ENCODE results near the gene ELFN1.
"Not testable (repeated sequence)": the region's sequence is repeated elsewhere in the genome, so short reads cannot be mapped to it uniquely, and the experiment has no call there.

ELFN1 gene

GRCh38 chr7:1709900-1710299, 39.8 kb downstream of the ELFN1 start:
- Mint-ChIP-seq H3K27ac (no peak overlapping the region), H3K4me3 (no peak overlapping the region), H3K27me3 (no peaks in the 10 kb centered on the region), H3K36me3 (ENCODE audit: low read depth) (no peaks in the 10 kb centered on the region), H3K4me1 (no peaks in the 10 kb centered on the region), H3K9me3 (peaks cover 5% of the 10 kb centered on the region)
- no peak for DNase-seq
- no peak for ATAC-seq

DNA sequence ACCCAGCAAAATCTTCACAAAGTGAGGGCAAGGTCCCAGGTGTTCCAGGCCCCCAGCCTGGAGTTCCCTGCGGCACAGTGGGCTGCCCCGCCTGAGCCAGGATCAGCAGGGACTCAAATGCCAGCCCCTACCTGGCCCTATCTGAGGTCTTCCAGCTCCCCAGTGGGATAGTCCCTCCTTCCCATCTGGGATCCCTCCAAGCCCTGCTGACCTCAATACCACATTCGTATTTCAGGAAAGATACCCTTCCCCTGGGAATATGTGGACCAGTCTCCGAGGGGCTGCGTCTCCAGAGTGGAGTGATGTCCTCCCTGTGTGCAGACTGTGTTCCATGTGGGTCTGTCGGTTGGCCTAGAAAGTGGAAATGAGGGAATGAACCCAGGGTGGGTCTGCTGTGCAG, 40.9 kb downstream of the ELFN1 start:
- DNase-seq = no peak
- H3K9me3 Mint-ChIP-seq = peaks cover 5% of the 10 kb centered on the region
- H3K36me3 Mint-ChIP-seq (ENCODE audit: low read depth) = no peaks in the 10 kb centered on the region
- no peaks in the 10 kb centered on the region for H3K4me1 Mint-ChIP-seq
- ATAC-seq = no peak
- no peaks in the 10 kb centered on the region for H3K27me3 Mint-ChIP-seq
- H3K27ac Mint-ChIP-seq = no peak overlapping the region
- H3K4me3 Mint-ChIP-seq = no peak overlapping the region

DNA sequence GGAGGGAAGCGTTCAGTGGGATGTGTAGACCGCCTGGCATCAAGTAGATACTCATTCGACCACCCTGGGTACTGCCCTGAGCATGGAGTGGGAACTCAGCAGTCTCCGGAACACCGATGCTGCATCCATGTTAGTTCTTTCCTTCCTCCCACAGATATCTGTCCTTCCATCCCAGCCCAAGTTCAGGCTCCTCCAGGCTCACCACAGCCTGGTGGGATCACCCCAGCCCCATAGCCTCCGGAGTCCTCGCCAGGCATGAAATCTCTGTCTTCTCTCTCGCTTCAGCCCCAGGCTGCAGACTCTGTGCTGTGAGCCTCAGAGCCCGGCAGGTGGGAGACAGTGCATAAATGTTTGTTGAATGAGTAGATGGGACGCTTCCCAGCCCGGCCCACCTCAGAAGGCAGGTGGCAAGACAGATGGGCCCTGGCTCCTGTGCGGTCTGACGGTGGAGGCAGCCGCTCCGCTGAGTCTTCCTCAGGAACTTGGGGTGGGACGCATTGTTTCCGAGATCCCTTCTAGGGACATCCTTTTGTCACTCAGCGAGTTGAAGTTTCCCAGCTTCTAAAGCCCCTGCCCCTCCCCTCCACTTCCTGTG, 42.9 kb downstream of the ELFN1 start:
- H3K36me3 Mint-ChIP-seq (ENCODE audit: low read depth) = no peaks in the 10 kb centered on the region
- ATAC-seq = no peak
- H3K4me3 Mint-ChIP-seq = no peak overlapping the region
- H3K4me1 Mint-ChIP-seq = no peaks in the 10 kb centered on the region
- no peak for DNase-seq
- H3K27ac Mint-ChIP-seq = no peak overlapping the region
- H3K27me3 Mint-ChIP-seq = peaks cover 4% of the 10 kb centered on the region
- peaks cover 5% of the 10 kb centered on the region for H3K9me3 Mint-ChIP-seq

- ATAC-seq (no peak), DNase-seq (no peak)
- H3K27ac Mint-ChIP-seq = no peak overlapping the region
- H3K4me3 Mint-ChIP-seq = no peak overlapping the region
- no peaks in the 10 kb centered on the region for H3K4me1 Mint-ChIP-seq
- no peaks in the 10 kb centered on the region for H3K36me3 Mint-ChIP-seq (ENCODE audit: low read depth)
- H3K9me3 Mint-ChIP-seq = peaks cover 5% of the 10 kb centered on the region
- H3K27me3 Mint-ChIP-seq = peaks cover 4% of the 10 kb centered on the region
Measured at GRCh38 chr7:1713502-1714484, 43.7 kb downstream of the ELFN1 start.

DNA sequence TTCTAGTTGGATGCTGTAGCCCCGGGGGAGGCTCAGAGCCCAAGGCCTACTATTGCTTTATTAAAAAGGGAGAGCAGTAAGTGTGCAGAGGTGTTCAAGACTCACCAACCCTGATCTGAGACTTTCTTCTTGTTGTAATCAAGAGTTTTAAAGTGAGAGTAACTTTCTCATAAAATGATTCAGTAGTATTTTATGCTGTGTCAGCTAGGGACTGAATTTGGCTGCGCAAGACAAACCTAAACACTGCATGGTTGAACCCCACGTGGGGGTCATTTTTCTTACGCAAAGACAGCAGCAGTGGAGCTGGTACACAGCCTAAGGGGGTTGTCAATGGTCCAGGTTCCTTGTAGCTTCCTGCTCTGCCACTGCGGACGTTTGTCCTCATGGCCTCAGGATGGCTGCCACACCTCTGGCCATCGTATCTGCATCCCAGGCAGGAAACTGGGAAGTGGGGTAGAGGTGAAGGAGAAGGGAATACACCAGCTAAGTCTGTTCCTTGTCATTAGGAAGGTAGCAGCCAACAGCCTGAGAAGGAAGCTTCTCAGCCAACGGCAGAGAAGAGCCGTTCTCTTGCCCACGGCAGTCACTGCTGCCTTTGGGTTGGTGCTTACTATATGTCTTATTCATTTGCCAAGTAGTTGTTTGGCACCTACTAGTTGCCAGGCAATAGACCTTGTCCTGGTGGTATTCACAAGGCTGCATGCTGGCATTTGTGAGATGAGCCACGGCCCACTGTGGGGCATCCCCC, 44.7 kb downstream of the ELFN1 start:
- Mint-ChIP-seq H3K36me3 (ENCODE audit: low read depth) (no peaks in the 10 kb centered on the region), H3K4me3 (no peak overlapping the region), H3K9me3 (peaks cover 1% of the 10 kb centered on the region), H3K4me1 (no peaks in the 10 kb centered on the region), H3K27me3 (peaks cover 4% of the 10 kb centered on the region), H3K27ac (no peak overlapping the region)
- ATAC-seq (no peak), DNase-seq (no peak)

- Mint-ChIP-seq H3K4me3 (no peak overlapping the region), H3K27ac (no peak overlapping the region), H3K36me3 (ENCODE audit: low read depth) (no peaks in the 10 kb centered on the region), H3K27me3 (peaks cover 4% of the 10 kb centered on the region), H3K4me1 (no peaks in the 10 kb centered on the region), H3K9me3 (no peaks in the 10 kb centered on the region)
- no peak for DNase-seq
- no peak for ATAC-seq
Measured at GRCh38 chr7:1715331-1715625, 45.2 kb downstream of the ELFN1 start.

DNA sequence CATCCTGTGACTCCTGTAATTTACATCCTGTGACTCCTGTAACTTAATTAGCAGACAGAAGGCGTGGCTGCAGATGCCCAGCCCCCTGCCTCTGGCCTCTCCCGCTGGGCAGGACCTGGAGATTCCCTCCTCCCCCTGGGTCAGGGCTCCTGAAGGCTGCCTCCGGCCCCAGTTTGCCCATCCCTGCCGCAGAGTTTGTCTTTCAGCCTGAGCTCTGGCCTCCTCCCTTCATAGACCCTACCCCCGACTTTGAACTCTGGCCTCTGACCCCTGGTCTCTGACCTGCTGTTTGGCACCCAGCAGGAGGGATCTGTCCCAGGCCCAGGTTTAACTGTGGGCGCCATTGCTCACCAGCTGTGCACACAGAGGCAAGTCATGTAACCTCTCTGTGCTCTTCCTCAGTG, 45.6 kb downstream of the ELFN1 start:
- no peak for DNase-seq
- H3K4me1 Mint-ChIP-seq = no peaks in the 10 kb centered on the region
- H3K4me3 Mint-ChIP-seq = no peak overlapping the region
- no peaks in the 10 kb centered on the region for H3K36me3 Mint-ChIP-seq (ENCODE audit: low read depth)
- no peak overlapping the region for H3K27ac Mint-ChIP-seq
- no peak for ATAC-seq
- H3K9me3 Mint-ChIP-seq = no peaks in the 10 kb centered on the region
- peaks cover 4% of the 10 kb centered on the region for H3K27me3 Mint-ChIP-seq

DNA sequence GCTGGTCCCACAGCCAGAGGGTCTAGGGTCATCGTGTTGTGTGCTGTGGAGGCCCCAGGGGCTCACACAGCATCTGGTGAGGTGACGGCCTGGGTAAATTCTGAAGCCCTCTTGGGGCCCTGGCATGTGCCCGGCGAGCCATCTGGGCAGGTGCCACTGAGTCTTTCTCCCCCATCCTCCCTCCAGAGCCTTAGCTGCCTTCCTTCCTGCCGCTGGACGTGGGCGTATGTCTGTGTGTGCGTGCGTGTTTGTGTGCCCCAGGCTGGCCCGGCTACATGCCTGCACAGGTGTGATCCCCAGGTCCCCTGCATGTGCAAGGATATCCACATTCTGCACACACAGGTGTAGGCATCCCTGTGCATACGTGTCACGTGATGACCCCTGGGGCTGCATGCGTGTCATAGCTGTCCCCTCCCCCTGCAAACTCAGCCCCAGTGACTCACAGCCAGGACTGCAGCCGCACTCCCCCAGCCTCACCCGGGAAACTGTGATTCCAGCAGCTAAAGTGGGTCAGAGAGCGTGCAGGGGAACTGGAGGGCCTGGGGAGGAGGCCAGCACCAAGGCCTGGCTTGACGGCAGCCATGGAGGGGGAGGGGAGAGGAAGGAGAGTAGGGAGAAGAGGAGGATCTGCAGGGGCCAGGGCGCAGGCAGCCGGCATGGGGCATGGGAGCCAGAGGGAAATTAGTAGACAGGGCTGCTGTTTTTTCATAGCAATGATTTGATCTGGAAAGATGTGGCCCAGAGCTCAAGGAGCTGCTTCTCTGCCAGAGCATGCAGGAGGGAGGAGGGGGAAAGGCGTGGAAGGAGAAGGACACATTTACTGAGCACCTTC, 46.4 kb downstream of the ELFN1 start:
- Mint-ChIP-seq H3K27ac (no peak overlapping the region), H3K4me3 (no peak overlapping the region), H3K27me3 (peaks cover 4% of the 10 kb centered on the region), H3K9me3 (no peaks in the 10 kb centered on the region), H3K4me1 (no peaks in the 10 kb centered on the region), H3K36me3 (ENCODE audit: low read depth) (no peaks in the 10 kb centered on the region)
- ATAC-seq = no peak
- DNase-seq = no peak

DNA sequence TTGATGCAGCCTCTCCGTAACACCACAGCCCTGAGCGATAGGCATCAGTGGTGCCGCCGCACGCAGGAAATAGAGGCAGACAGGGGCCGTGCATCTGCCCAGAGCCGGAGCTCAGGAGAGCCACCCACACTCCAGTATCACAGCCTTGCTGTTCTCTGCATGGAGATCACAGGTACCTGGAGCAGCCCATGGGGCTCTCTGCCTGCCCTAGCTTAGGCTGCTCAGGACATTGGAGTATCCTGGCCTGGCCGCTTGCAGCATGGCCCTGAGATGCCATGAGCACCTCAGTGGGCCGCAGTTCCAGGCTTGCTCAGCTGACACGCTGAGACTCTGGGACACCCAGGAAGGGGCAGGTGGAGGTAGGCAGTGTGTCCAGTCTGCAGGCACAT, 47.0 kb downstream of the ELFN1 start:
- no peak overlapping the region for H3K4me3 Mint-ChIP-seq
- H3K27ac Mint-ChIP-seq = no peak overlapping the region
- no peaks in the 10 kb centered on the region for H3K36me3 Mint-ChIP-seq (ENCODE audit: low read depth)
- H3K4me1 Mint-ChIP-seq = no peaks in the 10 kb centered on the region
- ATAC-seq (no peak), DNase-seq (no peak)
- H3K9me3 Mint-ChIP-seq = no peaks in the 10 kb centered on the region
- peaks cover 4% of the 10 kb centered on the region for H3K27me3 Mint-ChIP-seq

GRCh38 chr7:1717903-1718676, 48.0 kb downstream of the ELFN1 start:
- Mint-ChIP-seq H3K36me3 (ENCODE audit: low read depth) (no peaks in the 10 kb centered on the region), H3K27me3 (peaks cover 4% of the 10 kb centered on the region), H3K4me1 (no peaks in the 10 kb centered on the region), H3K27ac (no peak overlapping the region), H3K9me3 (no peaks in the 10 kb centered on the region), H3K4me3 (no peak overlapping the region)
- DNase-seq (no peak), ATAC-seq (no peak)

- H3K4me1 Mint-ChIP-seq, ATAC-seq: not testable (repeated sequence)
Measured at GRCh38 chr7:1718850-1719249, 48.8 kb downstream of the ELFN1 start.

GRCh38 chr7:1719256-1719655, 49.2 kb downstream of the ELFN1 start:
- not testable (repeated sequence) for H3K27ac Mint-ChIP-seq; H3K27me3 Mint-ChIP-seq; H3K4me3 Mint-ChIP-seq; ATAC-seq; H3K9me3 Mint-ChIP-seq; H3K4me1 Mint-ChIP-seq; H3K36me3 Mint-ChIP-seq (ENCODE audit: low read depth); DNase-seq

More at GRCh38 chr7:1718850-1719249, 48.8 kb downstream of the ELFN1 start:
- H3K9me3 Mint-ChIP-seq; DNase-seq; H3K27me3 Mint-ChIP-seq; H3K4me3 Mint-ChIP-seq; H3K27ac Mint-ChIP-seq; H3K36me3 Mint-ChIP-seq (ENCODE audit: low read depth): not testable (repeated sequence)

DNA sequence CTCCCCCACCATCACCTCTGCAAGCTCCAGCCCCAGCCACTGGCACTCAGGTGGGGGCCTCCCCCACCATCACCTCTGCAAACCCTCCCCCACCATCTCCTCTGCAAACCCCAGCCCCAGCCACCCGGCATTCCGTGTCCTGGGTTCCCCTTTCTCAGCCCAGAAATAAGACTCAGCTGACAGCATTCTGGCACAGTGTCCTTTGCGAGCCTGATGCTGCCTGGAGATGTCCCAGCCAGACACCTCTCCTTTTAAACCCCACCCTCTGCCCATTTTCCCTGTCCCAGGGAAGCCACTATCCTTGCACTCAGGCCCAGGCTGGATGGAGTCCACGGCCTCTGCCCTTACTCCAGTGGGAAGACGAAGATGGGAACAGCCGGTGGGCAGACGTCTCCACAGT, 49.8 kb downstream of the ELFN1 start:
- peaks cover 4% of the 10 kb centered on the region for H3K27me3 Mint-ChIP-seq
- no peak overlapping the region for H3K4me3 Mint-ChIP-seq
- no peaks in the 10 kb centered on the region for H3K9me3 Mint-ChIP-seq
- H3K27ac Mint-ChIP-seq = no peak overlapping the region
- ATAC-seq (no peak), DNase-seq (no peak)
- H3K4me1 Mint-ChIP-seq = no peaks in the 10 kb centered on the region
- H3K36me3 Mint-ChIP-seq (ENCODE audit: low read depth) = no peaks in the 10 kb centered on the region

DNA sequence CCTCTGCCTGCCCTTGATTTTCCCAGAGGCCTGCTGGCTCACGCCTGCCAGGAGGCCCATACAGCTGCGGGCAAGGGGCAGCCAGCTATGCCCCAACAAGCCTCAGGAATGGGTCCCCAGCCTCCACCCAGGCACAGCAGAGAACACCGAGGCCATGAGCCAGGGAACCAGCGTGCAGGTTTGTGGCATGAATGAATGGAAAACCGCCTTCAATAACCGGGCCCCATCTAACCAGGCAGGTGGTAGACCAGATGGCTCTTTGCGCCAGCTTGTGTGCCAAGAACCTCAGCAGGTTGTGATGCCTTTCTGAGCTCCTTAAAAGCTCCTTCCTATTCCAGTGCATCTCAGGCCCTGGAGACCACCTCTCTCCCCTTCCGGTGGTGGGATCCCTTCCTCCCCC, 50.2 kb downstream of the ELFN1 start:
- Mint-ChIP-seq H3K4me1 (no peaks in the 10 kb centered on the region), H3K27ac (no peak overlapping the region), H3K4me3 (no peak overlapping the region), H3K27me3 (peaks cover 4% of the 10 kb centered on the region), H3K9me3 (no peaks in the 10 kb centered on the region), H3K36me3 (ENCODE audit: low read depth) (no peaks in the 10 kb centered on the region)
- DNase-seq (no peak), ATAC-seq (no peak)
